GM19397 (cell line): ENCODE results near the gene KRTAP4-5.
"Not testable (repeated sequence)": the region's sequence is repeated elsewhere in the genome, so short reads cannot be mapped to it uniquely, and the experiment has no call there.

Source experiments
- ATAC-seq: cut with Tn5 transposase; IDR thresholded peaks from one replicate; pipeline ENCODE4 v1.9.1; 2021; ENCODE audit warnings: mild to moderate bottlenecking, moderate library complexity; ENCODE audit not compliant: unreplicated experiment

KRTAP4-5 gene

GRCh38 chr17:41111151-41111885 lies 38.3 kb downstream of the KRTAP4-5 start:
- ATAC-seq = no peak

DNA sequence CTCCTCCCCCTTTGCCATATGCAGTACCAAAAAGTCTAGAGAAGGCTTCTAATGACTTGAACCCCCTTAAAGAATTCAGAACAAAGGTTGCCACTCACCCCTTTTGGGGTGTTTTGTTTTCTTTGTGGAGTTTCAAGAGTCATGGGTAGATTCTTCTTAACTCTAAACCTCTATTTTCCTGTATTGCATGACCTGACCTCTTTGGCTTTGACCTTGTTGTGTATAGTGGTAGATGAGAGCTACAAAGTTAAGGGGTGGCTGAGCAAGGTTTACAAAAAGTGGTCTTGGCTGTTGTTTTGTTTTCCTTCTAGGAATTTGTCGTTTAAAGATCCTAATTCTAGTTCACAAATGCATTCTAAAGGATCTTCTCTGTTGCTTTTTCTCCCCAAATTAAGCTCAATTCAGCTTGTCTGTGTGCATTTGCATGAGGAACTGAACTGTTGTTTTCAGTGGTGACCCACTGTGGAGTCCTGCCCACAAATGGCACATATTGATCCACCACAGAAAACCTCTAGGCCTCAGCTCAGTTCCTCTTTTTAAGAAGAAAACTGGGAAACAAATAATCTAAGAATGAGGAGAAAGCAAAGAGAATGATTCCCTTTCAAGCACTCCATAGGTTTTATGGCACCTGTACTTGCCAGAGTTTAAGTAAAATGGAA lies 40.8 kb downstream of the KRTAP4-5 start:
- not testable (repeated sequence) for ATAC-seq

DNA sequence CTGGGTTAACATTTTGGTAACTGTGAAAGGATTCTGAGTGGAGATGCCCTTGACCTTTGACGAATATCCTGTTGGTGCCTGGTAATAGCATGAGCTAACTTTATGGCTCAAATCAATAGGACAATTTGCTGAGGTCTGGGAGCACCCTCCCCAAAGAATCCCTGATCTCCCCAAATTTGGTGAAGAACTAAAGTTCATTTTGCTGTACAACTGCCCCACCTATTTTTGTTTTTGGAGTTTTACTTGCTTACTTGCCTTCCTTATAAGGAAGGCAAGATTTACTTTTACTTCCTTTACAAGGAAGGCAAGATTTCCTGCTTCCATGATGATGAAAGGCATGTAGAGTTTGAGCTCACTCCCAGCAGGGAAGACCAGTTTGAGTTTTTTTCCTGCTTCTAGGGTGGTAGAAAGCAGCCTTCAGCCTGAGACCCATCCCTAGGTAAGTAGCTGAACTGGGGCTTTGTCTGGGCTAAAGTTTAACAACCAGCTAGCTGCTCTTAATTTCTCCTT lies 41.6 kb downstream of the KRTAP4-5 start:
- no peak for ATAC-seq

DNA sequence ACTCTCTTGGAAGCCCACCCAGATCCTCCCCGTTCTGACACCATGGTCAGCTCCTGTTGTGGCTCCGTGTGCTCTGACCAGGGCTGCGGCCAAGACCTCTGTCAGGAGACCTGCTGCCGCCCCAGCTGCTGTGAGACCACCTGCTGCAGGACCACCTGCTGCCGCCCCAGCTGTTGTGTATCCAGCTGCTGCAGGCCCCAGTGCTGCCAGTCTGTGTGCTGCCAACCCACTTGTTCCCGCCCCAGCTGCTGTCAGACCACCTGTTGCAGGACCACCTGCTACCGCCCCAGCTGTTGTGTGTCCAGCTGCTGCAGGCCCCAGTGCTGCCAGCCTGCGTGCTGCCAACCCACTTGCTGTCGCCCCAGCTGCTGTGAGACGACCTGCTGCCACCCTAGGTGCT lies 44.3 kb downstream of the KRTAP4-5 start, which contains the start of gene KRTAP4-9:
Gene KRTAP4-9, plus strand, starts transcription at position 43 of the 400 bp plus-strand sequence. Its CDS starts 0 bp downstream, at position 43.
- ATAC-seq = not testable (repeated sequence)

DNA sequence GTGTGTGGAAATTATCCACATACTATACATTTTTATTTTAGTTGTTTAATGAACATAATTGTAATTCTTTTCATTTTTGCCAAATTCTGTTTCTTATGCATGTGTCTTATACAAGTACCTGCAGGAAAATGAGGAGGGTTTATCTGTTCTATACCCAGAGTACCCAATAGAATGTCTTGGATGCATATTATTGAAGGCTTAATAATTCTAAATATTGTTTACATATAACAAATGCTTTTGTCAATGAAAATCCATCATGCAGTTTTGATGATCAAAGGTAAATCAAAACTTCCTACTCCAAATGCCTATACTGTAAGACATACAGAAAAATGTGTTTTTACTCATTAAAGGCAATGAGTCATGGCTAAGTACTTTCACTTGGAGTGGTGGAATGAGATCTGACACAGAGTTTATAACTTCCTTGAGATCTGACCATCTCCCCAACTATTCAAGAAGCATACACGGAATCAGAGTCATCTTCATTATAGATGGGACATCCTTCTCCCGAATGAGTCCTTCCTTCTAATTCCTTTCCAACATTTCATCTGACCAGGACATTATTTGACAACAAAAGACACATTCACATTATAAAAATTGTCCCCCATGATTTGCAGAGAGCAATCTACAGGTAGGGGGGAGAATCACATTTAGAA lies 45.1 kb downstream of the KRTAP4-5 start:
- not testable (repeated sequence) for ATAC-seq

DNA sequence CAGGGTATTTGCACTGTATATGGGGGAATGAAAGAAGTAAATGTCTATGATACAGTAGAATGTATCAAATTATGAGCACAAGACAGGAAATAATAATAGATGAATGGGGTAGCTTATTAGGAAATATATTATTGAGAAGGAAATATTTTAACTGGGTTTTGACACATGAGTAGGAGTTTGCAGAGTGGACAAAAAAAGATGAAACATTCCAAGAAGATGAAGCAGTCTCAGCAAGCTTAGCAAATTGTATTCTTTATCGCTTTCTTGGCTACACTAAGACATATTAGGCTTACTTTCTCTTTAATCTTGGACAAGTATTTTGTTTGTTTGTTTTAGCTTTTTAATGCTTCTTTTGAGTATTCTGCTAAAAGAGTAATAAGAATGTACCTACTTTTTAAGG lies 45.7 kb downstream of the KRTAP4-5 start:
- ATAC-seq = no peak

GRCh38 chr17:41101586-41102259 lies 47.9 kb downstream of the KRTAP4-5 start, which contains the start of gene KRTAP4-16:
Gene KRTAP4-16, minus strand, starts transcription at chr17:41102209. Its CDS starts 0 bp downstream, at chr17:41102209.
- ATAC-seq = no peak

DNA sequence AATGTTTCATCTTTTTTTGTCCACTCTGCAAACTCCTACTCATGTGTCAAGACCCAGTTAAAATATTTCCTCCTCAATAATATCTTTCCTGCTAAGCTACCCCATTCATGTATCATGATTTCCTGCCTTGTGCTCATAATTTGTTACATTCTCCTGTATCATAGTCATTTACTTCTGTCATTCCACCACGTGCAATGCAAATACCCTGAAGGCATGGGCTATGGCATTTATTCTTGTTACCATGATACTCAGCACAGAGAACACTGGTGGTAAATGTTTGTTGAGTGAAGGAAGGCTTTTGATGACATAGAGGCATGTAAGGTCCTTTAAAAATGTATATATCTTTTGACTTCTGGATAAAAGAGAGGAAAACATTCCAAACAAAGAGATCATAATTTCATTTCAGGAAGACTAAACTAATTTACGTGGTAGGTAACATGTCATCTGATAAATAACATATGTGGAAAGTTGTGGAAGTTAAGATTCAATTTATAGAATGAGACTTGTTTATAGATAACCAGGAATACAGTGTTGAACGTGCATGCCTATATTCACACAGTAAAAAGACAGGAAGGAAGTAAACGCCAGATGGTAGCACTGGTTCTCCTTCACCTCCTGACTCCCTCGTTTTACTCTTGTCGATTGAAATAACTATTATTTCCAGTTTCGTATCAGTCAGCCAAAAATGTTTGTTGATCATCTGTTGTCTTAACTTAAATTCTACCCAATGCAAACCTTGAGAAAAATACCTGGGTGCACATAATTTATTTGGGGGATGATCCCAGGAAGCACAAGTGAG lies 49.7 kb downstream of the KRTAP4-5 start:
- ATAC-seq = not testable (repeated sequence)
